Gastrocnemius medialis (tissue), 4 donors: ENCODE measurements around the gene PRKCZ.

Source experiments
- POLR2A ChIP-seq, 2 donors: fragments of 450-650 bp; IDR thresholded peaks; one replicate each; pipeline ENCODE4 v1.6.1; 2017; ENCODE audit warnings: antibody characterized with exemption in 2 of 2, mild to moderate bottlenecking in 2 of 2, moderate library complexity in 2 of 2
- TF ChIP-seq, protein P1 (sequence below), 5 experiments: fragments of 450-650 bp in 3 of 5; fragments of 200-600 bp in 2 of 5; sonication (generic) in 2 of 5; IDR thresholded peaks in 4 of 5; conservative IDR thresholded peaks in 1 of 5; 1 replicate in 4 of 5; 2 replicates in 1 of 5; pipeline ENCODE4 v1.5.1; 2016 to 2019; ENCODE audit warnings: antibody characterized with exemption in 5 of 5, mild to moderate bottlenecking in 3 of 5, moderate library complexity in 3 of 5

DNA sequence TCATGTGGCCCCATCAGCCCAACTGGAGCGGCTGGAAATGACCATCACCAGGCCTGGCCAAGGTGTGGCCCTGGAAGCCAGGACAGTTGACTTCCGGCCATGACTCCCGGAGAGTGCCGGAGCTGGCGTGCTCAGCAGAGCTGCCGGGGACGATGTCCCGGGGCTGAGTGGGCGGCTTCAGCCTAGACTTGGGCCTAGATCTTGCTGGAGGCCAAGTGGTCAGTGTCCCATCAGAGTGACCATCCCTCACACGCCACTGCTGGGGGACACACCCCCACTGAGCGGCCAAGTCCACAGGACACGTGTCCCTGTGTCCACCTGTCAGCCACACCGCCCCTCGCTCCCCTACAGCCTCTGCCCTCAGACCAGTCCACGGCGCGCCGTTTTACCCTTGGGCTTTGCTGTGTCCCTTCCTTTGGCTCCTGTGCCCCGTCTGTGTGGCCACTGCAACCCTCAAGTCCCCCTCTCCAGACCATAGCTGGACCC lies 140.3 kb downstream of the PRKCZ start:
- TF ChIP-seq, protein P1, sequence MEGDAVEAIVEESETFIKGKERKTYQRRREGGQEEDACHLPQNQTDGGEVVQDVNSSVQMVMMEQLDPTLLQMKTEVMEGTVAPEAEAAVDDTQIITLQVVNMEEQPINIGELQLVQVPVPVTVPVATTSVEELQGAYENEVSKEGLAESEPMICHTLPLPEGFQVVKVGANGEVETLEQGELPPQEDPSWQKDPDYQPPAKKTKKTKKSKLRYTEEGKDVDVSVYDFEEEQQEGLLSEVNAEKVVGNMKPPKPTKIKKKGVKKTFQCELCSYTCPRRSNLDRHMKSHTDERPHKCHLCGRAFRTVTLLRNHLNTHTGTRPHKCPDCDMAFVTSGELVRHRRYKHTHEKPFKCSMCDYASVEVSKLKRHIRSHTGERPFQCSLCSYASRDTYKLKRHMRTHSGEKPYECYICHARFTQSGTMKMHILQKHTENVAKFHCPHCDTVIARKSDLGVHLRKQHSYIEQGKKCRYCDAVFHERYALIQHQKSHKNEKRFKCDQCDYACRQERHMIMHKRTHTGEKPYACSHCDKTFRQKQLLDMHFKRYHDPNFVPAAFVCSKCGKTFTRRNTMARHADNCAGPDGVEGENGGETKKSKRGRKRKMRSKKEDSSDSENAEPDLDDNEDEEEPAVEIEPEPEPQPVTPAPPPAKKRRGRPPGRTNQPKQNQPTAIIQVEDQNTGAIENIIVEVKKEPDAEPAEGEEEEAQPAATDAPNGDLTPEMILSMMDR (IDR thresholded peaks at IDR 0.05 in 4 of 5, conservative IDR thresholded peaks at IDR 0.05 in 1 of 5), result no peak
- TF ChIP-seq POLR2A (IDR thresholded peaks at IDR 0.05), result peak in 1 of 2 donors; percentile 54
